HFF-Myc (cell line): ENCODE results near the gene SREBF2.
"Not testable (repeated sequence)": the region's sequence is repeated elsewhere in the genome, so short reads cannot be mapped to it uniquely, and the experiment has no call there.

Experiments used
- DNase-seq: peaks from one replicate; pipeline ENCODE4 v3.0.0-alpha.2; 2011; ENCODE audit warnings: low read depth; ENCODE audit errors: extremely low read depth
- H3K4me3 ChIP-seq: replicated peaks from 2 replicates; pipeline ENCODE4 v1.5.1; 2011; ENCODE audit warnings: low read depth, mild to moderate bottlenecking, control low read depth, low read length
- CTCF ChIP-seq: IDR thresholded peaks from 2 replicates; pipeline ENCODE4 v1.5.1; 2012; ENCODE audit warnings: mild to moderate bottlenecking, low read depth, low read length, control low read depth; ENCODE audit errors: missing control alignments

SREBF2 gene

GRCh38 chr22:41943661-41944209 is 110.8 kb downstream of the SREBF2 start:
- no peak for DNase-seq
- no peak overlapping the region for H3K4me3 ChIP-seq
- no peak for TF ChIP-seq CTCF

GRCh38 chr22:41946629-41947423 is 113.9 kb downstream of the SREBF2 start, which contains the start of gene CENPM:
Gene CENPM, minus strand, starts transcription at chr22:41947152. Its CDS starts 76 bp downstream, at chr22:41947076.
- TF ChIP-seq CTCF: no peak
- peak within 1 kb of the TSS; percentile 71 for H3K4me3 ChIP-seq
- DNase-seq: peak; percentile 85

GRCh38 chr22:41947424-41948080 is 114.6 kb downstream of the SREBF2 start:
- peak overlapping the region; percentile 71 for H3K4me3 ChIP-seq
- no peak for TF ChIP-seq CTCF
- no peak for DNase-seq

GRCh38 chr22:41948142-41948541 is 115.2 kb downstream of the SREBF2 start:
- H3K4me3 ChIP-seq: no peak overlapping the region
- DNase-seq: no peak

GRCh38 chr22:41948928-41949296 is 116.0 kb downstream of the SREBF2 start:
- DNase-seq, H3K4me3 ChIP-seq: not testable (repeated sequence)

More at GRCh38 chr22:41948142-41948541, 115.2 kb downstream of the SREBF2 start:
- TF ChIP-seq CTCF: no peak

GRCh38 chr22:41949297-41949965 is 116.5 kb downstream of the SREBF2 start:
- TF ChIP-seq CTCF: no peak
- DNase-seq: no peak

GRCh38 chr22:41951898-41952474 is 119.1 kb downstream of the SREBF2 start, which contains the start of gene SMIM45:
Gene SMIM45, plus strand, starts transcription at chr22:41952150.
- TF ChIP-seq CTCF: no peak
- no peak for DNase-seq
- H3K4me3 ChIP-seq: no peak within 1 kb of the TSS

More at GRCh38 chr22:41949297-41949965, 116.5 kb downstream of the SREBF2 start:
- H3K4me3 ChIP-seq: no peak overlapping the region
